AG09309 (cell line): ENCODE results near the gene PSD2.

ENCODE experiments used
- DNase-seq: peaks from one replicate; pipeline ENCODE4 v3.0.0-alpha.2; 2010; ENCODE audit warnings: low read depth
- H3K4me3 ChIP-seq: 2 replicates; pipeline ENCODE4 v1.5.1; 2011; ENCODE audit warnings: mild to moderate bottlenecking, low read depth, low read length, moderate library complexity; ENCODE audit not compliant: control insufficient read depth
- CTCF ChIP-seq: IDR thresholded peaks from 2 replicates; pipeline ENCODE4 v1.5.1; 2011; ENCODE audit warnings: mild to moderate bottlenecking, low read depth, low read length, inconsistent platforms; ENCODE audit not compliant: insufficient read depth, control insufficient read depth; ENCODE audit errors: missing control alignments

The PSD2 gene

DNA sequence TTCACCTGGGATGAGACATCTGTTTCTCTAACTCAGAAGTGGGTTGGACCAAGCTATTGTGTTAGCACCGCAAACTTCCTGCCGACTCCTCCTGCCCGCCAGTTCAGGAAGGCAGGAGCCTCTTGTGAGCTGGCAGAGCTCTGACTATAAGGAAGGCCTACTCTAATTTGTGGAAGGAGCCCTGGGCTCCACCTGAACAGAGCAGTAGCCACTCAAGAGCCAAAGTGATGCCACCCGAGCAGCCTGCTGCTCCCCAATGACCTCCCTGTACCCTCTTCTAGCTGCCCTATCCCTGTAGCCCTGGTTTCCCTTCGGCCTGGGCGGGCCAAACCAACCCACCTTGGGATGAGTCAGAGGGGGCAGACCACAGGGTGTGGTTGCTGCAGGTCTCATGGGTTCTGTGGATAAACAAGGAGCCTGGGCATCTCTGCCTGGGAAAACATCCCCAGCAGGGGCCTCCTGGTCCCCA lies 81.6 kb downstream of the PSD2 start:
- DNase-seq: no peak
- H3K4me3 ChIP-seq: no peak overlapping the region

DNA sequence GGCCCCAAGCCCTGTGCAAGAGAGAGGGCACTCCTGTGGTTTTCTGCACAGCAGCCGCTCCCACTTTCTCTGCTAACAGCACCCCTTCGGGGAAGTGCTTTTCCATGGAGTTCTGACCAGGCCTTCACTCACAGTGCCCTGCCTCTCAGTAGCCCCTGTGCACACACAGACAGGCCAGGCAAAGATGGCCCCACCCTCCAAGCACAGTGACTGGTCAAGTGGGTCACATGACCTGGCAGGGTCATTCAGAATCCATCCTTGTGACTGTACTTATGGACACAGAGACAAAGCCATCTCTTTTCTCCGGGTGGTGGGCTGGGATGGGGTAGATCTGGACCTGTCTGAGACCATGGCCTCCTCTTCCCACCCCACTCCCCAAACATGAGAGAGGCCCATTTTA lies 82.5 kb downstream of the PSD2 start:
- no peak for DNase-seq
- no peak overlapping the region for H3K4me3 ChIP-seq
- TF ChIP-seq CTCF: no peak

More for the DNA sequence above, 81.6 kb downstream of the PSD2 start:
- no peak for TF ChIP-seq CTCF

DNA sequence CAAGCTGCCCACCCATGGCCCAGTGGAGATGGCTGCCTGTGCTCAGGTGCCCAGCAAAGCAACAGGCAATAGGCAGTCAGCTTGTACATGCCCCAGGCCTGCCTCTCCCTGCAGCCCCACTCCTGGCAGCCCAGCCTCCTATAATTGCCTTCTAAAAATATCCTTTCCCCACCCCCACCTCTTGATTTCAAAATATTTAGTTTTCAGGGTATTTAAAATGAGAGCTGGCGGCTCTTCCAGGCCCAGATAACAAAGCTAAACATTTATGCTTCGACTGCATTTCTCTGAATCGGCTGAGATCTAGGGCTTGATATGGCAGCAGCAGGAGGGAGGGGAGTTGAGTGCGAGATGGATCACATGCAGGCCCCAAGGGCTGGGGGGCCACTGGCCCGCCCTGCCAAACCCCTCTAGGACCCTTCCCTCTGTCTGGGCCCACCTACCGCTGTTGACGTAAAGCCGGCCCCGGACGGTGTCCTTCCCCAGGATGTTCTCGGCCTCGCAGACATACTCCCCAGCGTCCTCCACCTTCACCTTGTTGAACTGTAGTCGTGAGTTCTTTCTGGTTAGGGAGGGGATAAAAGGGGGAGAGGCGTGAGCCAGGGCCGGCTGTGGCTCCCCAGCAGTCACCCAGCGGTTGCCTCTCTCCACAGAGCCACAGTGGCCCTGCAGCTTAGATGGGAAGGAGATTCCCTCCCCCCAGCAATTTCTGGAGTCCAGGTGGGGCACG lies 85.0 kb downstream of the PSD2 start:
- no peak for DNase-seq
- TF ChIP-seq CTCF: no peak
- H3K4me3 ChIP-seq: no peak overlapping the region

DNA sequence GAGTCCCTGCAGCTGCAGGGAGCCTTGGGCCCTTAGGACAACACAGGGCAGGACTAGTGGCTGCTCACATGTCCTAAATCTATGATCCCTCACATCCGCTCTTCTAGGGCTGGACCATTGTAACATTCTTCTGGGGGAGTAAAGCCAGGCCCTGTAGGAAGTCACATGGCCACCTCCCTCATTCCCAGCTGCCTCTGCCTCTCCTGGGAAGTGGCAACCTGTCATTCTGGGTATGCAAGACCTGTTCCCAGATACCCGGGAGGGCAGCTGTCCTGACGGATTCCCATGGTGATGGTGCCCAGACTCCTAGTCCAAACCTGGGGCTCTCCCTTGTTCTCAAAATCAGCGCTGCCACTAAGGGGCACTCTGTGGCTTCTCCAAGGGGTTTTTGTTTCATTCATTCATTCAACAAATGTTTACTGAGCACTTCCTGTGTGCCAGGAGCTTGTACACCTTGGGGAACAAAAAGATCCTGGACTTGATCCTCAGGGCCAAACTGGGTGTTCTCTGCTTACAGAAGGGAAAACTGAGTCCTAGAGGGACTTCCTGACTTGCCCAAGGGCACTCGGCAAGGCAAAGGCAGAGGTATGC lies 85.6 kb downstream of the PSD2 start:
- no peak for TF ChIP-seq CTCF
- no peak for DNase-seq
- H3K4me3 ChIP-seq: no peak overlapping the region

GRCh38 chr5:139882316-139882715 lies 86.7 kb downstream of the PSD2 start:
- no peak overlapping the region for H3K4me3 ChIP-seq
- TF ChIP-seq CTCF: no peak
- DNase-seq: no peak

GRCh38 chr5:139882961-139883539 lies 87.4 kb downstream of the PSD2 start:
- DNase-seq: no peak
- no peak for TF ChIP-seq CTCF
- no peak overlapping the region for H3K4me3 ChIP-seq

DNA sequence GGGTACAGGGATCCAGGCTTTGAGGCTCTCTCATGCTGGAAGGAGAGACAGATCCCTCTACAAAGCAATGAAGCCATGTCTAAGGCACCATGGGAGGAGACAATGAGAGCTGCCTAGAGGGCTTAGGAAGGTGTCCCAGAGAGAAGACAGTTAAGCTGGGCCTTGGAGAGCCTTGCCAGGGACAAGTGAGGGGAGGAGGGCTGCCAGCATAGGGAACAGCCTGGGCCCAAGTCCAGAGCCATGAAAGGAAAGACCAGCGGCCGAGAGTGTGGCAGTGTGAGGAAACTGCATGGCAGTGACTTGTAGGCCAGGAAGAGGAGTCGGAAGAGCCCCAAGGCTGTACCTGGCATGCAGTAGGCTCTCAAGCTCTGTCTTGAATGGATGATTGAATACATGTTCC lies 88.5 kb downstream of the PSD2 start:
- DNase-seq: no peak
- no peak overlapping the region for H3K4me3 ChIP-seq
- TF ChIP-seq CTCF: no peak
